Activated T-cell treated with anti-CD3 and anti-CD28 coated beads for 48 hours (primary cell): Measurements from ENCODE around the gene DNHD1.

ENCODE experiments used
- DNase-seq: peaks from one replicate; pipeline ENCODE4 v3.0.0-alpha.2; 2020; ENCODE audit warnings: low read depth

DNHD1 gene

DNA sequence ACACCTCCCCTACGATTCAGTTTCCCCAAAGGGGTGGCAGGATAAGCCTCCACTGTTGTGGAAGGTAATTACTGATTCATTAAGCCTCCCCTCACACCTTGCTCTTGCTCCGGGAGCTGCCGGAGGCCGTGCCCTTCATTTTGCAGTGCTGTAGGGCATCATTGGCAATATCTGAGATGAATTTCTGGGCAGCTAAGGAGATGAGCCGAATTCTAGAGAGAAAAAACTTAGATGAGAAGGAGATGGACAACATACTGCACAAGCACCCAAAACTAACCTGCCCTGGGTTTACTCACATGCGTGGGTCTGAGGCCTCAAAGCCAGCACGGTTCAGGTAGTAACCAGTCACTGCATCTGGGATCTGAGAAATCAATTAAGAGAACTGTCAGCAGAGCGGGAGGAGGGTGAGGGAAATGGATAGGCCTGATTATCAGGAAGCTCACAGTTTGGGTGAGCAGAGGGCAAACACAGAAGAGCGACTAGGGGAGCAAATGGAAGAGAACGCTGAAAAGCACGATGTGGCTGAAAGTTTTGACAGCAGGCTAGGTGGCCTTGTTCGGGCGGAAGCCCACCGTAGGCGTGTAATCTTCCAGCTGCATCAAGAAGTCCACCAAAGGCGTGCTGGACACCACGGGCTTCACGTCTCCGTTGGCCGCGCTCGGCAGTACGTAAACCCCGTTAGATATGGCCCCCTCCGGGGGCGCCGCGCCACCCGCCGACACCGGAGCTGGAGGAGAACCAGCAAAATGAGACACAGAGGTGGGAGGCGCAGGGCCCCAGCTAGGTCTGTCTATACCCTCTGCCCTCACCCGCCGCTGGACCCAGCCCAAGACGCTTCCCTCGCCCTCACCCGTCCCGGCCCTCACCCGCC lies 114.2 kb downstream of the DNHD1 start:
- DNase-seq: no peak

DNA sequence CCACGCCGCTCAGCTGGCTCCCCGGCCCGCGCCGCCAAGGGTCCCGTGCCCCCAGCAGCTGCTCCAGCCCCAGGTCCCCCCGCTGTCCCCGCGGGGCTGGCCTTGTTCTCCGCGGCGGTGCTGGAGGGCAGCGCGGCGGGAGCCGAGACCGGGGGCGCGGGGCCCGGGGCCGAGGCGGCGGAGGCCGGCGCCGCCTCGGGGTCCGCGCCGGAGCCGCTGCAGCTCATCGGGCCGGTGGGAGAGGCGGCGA lies 114.8 kb downstream of the DNHD1 start:
- no peak for DNase-seq

DNA sequence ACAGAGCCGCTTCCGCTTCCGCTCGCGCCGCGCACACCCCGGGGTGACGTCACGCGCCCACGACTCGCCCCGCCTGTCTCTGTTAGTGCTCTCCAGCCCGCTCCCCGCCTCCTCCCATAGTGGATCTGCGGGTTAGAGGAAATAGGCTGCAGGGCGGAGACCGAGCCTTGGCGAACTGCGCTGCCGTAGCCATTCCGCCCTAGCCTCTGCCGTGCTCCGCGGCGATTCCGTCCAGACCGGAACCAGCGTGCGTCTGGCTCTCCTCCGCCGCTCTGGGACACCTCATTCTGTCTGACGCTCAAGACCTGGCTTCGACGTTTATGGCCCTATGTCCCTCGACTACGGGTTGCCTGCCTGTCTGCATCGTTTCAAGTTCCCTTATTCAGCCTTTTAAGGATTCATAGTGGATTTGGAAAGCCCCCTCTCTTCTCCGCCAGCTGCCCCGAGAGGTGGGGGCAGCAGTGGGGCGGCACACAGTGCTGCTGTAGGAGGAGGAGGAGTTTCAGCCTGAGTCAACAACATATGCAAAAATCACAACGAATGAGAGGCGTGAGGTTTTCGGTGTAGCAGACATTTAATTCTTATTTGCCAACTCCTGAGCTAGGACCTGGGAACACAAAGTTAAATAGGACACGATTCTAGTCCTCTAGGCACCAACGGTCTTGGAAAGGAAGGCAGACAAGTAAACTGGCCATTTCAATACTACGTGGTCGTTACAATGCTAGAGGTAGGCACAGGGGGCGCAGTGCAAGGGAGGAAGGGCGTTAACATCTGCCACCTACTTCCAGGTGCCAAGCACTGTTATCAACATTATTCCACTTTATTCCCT lies 115.3 kb downstream of the DNHD1 start, which contains the start of gene TAF10:
TSS of gene TAF10 (minus strand) at position 4 of the 829 bp plus-strand sequence. CDS start 27 bp downstream, outside the sequence.
- DNase-seq: peak; percentile 96

DNA sequence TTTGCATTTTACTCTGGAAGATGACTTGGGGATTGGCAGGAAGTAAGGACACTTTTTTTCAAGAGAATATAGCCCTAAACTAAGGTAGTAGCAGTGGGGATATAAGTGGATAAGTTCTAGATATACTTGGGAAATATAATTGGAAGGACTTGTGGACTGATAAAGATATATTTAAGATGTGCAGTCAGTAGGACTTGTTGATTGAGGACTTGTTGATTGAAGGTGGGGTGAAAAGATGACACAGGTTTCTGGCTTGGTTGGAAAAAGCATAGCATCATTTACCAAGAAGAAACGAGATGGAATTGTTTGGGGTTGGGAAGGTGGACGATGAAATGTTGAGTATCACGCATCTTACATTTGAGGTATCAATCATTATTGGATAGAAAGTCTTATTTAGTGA lies 116.4 kb downstream of the DNHD1 start:
- no peak for DNase-seq

DNA sequence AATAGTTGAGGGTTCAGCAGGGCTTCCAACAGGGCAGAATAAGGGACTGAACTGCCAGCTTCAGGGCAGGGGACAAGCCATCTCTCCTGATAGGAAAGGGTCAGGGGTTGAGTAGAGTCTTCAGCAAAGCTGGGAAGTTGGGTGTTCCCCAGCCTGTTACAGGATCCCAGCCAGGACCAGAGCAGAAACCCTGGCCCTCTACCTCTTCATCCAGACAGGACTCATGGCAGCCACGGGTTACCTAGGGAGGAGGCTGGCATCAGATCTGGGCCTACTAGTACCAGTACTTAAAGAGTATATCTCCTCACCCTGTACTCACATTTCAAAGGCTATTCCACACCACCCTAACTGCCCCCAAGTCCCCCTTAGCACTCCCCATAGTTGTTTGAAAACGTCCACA lies 117.4 kb downstream of the DNHD1 start:
- no peak for DNase-seq

DNA sequence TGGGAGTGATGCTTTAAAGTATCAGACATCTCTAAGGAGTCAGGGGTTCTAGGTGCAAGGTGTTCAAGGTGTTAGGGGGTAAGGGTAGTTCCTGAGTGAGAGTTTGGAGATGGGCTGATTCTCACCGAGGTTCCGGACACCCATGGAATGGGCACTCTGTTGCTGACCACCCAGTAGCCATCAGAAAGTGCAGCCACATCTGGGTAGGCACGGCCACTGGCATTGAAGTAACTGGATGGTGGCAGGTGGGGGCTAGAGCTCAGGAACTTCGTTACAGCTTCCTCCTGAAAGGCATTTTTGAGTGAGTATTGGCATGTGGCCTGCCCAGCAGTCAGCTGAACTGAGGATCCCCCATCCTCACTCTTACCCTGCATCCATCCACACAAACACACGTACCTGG lies 118.0 kb downstream of the DNHD1 start:
- no peak for DNase-seq

DNA sequence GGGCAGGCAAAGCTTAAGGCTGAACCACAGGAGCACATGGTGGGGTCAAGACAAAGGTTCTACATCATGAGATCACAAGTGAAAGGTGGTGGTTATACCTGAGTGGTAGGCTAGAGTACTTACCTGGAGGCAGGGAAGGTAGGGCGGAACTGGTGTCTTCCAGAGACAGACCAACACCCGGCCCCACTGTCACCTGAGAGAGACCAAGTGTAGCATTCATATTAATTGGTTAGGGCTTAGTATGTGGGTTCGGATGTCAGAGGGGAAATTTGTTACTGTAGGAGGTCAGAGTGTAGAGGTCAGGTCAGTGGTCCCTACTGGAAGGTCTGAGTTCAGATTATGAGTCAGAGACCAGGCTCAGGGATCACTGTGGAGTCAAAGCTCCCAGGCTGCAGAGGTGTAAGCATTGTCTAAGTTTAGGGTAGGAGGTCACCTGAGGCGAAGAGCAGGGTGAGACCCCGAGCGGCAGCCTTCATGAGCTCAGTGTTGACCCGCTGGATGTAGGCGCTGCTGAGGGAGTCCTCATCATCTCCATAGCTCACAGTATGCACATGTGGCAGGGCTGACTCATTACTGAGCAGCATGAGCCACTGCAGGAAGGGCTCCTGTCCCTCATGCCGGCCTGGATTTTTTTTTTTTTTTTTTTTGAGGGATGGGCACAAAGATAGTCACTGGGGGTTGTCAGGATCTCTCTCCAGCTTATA lies 119.0 kb downstream of the DNHD1 start:
- DNase-seq: no peak

DNA sequence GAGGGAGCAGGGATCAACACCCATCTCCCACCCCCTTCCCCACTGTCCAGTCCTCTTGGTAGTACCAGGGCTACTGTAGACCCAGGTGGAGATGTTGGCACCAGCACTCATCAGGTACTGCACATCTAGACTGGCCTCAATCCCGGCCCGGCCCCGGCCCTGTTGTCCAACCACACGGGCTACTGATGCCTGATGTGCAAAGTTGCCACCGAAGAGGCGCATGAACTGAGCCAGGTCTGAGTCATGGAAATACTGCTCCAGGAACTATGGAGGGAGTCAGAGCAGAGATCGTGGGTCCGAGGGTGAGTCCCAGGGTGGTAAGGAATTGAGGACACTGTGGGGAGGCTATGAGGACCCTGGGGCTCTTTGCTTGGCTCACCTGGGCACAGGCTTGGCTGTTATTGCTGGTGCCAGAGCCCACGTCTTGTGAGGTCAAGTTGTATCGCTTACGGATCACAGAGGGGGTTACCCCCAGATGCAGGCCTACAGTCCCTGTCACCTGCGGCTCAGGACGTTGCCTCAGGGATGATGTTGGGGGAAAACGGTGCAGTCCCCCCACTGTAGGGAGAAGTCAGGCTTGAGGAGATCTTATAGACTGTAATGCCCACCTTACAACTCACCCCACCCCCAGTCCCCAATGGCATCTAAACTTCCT lies 119.6 kb downstream of the DNHD1 start:
- DNase-seq: no peak

DNA sequence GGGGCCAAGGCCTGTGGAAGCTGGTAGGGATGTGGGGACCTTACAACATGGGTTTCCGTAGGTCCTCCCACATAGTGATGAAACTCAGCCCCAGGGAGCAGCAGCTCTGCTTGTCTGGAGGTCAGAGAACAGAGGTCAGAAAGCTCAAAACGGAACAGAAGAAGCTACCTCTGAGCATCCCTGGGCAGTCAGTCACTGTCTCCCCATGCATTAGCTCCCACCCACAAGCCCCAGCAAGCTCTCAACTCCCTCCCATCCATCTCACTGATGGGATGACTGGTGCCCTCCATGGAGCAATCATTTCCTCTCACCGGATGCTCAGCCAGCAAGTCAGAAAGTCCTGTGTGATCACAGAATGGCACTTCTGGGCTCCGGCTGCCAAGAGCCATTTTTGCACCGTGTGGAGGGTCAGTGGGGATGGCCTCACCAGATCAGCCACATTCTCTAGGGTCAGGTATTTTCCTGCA lies 120.3 kb downstream of the DNHD1 start:
- DNase-seq: no peak

DNA sequence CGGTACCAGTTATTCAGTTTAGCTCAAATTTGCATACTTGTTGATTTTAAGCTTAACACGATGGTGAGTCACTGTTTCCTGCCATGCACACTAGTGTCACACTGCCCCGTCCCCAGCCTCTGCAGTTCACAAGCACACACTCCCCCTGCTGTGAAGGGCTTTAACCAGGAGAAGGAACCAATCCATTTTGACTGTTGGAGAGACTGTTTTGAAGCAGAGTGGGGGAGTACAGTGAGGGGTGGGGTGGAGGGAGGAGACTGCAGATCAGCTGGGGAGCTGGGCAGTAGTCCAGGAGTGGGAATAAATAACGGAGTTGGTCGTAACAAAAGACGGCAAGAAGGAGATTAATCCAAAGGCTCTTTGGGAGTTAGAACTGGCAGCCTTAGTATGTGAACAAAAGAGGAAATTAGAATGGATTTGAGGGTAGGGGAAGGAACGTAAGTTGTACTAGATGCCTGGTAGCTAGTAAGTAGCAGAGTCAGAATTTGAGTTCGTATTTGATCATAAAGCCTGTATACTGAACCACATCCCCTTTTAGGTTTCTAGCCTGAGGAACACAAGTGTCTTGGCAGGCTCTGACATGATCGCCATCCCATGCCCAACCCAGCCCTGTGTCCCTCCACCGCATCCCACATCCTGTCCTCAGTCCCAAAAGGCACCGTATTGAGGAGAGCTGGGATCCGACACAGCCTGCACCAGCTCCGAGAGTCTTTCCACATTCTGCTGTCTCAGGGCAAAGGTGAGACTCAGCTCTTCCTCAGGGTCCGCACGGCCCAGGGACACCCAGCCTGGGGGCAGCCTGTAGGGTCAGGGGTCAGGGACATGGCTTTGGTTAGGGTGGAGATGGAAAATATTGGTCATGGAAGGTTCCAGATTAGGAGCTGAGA lies 121.3 kb downstream of the DNHD1 start:
- peak; percentile 31 for DNase-seq

DNA sequence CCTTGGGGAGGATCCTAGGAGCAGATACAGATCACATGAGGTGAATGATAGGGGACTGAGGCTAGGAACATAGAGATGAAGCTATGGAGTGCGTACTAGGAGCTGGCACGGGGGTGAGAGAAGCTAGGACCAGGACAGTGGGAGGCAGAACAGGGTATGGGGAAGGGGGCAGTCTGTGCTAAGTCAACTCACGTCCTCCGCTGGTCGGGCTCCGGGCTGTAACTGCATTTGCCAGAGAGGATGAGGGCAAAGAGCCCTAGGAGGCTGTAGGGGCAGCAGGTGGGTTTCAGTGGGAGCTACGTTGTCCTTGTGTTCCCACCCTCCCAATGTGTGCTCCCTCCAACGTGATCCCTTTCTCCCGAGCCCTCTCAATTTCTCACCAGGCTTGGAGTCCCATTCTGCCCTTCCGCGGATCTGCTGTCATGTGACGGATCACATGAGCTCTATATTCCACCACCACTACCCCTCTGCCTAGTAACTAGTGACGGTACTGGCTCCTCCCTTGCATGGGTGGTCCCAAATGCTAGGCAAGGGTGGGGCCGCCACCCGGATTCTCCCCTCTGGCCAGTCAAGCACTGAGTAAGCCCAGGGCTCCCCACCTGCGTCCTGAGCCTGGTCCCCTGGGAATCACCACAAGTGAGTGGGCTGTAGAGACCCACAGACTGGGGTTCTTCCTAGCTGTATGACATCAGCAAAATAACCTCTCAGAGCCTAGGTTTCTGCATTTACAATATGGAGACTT lies 122.1 kb downstream of the DNHD1 start, which contains the start of gene TPP1:
TSS of gene TPP1 (minus strand) at position 419 of the 742 bp plus-strand sequence. CDS start at position 397, 22 bp downstream.
- DNase-seq: peak; percentile 83

DNA sequence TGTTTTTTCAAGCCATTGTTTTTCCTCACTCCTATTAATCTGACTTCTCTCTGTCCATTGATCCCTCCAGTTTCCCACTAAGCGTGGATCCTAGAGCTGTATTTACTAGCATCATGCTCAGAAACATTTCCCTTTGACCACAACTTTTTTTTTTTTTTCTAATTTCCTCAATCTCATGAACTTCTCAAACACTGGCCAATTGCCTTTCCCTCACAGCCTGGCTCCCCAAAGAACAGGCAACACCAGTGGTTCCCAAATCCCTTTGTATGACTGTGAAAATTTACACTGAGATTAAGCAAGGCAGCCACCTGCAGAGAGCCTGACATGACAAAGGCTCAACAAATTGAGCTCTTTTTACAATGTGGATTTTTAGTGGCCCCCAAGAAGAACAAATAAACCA lies 123.6 kb downstream of the DNHD1 start:
- DNase-seq: no peak
